Measurements from ENCODE around the gene PDE1A.

DNA sequence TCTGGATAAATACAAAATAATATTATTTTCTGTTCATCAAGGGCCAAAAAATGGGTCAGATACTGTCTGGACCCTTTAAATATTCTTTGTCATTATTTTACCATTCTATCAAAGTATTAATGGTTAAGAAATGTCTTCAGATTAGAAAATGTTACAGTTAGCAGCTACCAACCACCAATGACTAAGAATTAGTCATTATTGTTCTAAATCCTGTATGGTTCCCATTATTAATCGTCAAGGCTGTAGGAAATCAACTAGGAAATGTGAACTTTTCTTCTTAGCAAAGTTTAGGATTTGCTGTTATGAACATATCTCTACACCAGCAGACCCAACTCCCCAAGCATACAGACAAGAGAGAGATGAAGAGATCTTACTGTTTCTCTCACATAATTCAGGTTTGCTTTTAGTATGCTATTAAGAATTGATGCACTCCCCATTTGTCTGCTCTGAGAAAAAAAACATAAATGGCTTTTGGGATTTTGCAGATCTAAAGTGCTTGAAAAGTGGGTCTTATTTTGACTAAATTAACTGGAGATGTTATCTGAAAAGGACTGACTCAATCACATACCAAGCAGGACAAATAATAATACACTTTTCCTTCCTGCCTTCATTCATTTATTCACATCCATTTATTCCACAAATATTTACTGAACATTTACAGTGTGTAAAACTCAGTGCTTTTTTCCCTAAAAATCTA lies 293.5 kb downstream of the PDE1A start:
- TF ChIP-seq, protein P1, sequence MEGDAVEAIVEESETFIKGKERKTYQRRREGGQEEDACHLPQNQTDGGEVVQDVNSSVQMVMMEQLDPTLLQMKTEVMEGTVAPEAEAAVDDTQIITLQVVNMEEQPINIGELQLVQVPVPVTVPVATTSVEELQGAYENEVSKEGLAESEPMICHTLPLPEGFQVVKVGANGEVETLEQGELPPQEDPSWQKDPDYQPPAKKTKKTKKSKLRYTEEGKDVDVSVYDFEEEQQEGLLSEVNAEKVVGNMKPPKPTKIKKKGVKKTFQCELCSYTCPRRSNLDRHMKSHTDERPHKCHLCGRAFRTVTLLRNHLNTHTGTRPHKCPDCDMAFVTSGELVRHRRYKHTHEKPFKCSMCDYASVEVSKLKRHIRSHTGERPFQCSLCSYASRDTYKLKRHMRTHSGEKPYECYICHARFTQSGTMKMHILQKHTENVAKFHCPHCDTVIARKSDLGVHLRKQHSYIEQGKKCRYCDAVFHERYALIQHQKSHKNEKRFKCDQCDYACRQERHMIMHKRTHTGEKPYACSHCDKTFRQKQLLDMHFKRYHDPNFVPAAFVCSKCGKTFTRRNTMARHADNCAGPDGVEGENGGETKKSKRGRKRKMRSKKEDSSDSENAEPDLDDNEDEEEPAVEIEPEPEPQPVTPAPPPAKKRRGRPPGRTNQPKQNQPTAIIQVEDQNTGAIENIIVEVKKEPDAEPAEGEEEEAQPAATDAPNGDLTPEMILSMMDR (IDR thresholded peaks at IDR 0.05) = no peak
- no peak for TF ChIP-seq POLR2A (IDR thresholded peaks at IDR 0.05)

Measured in uterus (tissue), 2 donors.